KOPT-K1 (cell line): ENCODE measurements around the gene WWOX.

Source experiments
- H3K27ac ChIP-seq: fragments of 200-600 bp; sonication (generic); 2 replicates; pipeline ENCODE4 v1.5.1; 2016; ENCODE audit warnings: antibody characterized with exemption, mild to moderate bottlenecking, low read depth, low read length; ENCODE audit not compliant: poor library complexity, severe bottlenecking
- H3K36me3 ChIP-seq: fragments of 200-600 bp; sonication (generic); 2 replicates; pipeline ENCODE4 v1.5.1; 2017; ENCODE audit warnings: antibody characterized with exemption, mild to moderate bottlenecking, low read length, moderate library complexity; ENCODE audit not compliant: insufficient read depth
- H3K9me3 ChIP-seq: fragments of 200-600 bp; sonication (generic); 2 replicates; pipeline ENCODE4 v1.5.1; 2017; ENCODE audit warnings: antibody characterized with exemption, low read length, mild to moderate bottlenecking; ENCODE audit not compliant: insufficient read depth, poor library complexity, severe bottlenecking

WWOX gene

DNA sequence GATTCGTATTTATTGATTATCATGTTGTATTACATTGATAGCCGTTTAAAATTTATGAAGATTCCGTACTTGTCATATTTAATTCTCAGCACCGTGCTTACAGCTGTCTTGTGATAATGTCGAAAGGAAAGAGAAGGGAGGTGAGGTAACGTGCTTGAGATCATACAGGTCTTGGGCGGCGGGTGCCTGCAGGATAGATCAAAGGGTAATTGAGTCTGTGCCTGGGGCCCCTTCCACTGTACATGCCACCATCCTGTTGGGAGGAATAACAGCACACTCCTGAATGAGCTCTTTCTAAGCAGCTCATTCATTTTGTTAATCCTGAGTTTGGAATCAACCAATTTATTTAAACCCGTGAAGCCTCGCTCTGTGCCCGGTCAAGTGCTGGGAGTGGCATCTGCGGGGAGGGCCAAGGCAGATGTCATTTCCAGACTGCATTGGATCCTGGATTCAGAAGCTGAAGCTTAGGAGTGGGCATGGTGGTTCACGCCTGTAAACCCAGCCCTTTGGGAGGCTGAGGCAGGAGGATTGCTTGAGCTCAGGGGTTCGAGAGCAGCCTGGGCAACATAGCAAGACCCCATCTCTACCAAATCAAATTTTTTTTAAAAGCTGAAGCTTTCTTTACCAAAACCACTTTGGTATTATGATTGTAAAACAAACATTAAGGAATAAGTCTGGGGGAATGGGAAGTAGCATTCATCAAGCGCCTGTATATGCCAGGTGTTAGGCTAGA is 25.8 kb downstream of the WWOX start:
- H3K36me3 ChIP-seq: peaks cover 15% of the 10 kb centered on the region
- no peak overlapping the region for H3K27ac ChIP-seq
- H3K9me3 ChIP-seq: no peaks in the 10 kb centered on the region

DNA sequence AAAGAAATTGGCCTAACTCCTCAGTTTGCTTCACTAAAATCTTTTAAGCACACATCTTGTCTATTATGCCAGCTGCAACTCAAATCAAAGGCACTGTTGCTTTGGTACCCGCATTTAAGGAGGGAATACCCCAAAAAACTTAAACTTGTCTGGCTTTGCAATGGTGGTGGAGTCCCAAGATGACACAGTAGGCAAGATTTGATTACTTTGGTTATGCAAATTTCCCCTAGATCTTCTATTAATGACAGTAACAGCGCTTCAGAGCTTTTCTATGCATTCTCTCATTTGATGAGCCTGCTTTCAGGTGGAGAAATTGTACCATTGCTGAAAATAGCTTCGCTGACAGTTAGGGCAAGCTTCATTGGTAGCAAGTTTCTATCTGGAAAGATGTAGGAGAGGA is 27.2 kb downstream of the WWOX start:
- Histone ChIP-seq H3K27ac (no peak overlapping the region), H3K36me3 (peaks cover 14% of the 10 kb centered on the region; the same call in 1 of the 2 replicates)

DNA sequence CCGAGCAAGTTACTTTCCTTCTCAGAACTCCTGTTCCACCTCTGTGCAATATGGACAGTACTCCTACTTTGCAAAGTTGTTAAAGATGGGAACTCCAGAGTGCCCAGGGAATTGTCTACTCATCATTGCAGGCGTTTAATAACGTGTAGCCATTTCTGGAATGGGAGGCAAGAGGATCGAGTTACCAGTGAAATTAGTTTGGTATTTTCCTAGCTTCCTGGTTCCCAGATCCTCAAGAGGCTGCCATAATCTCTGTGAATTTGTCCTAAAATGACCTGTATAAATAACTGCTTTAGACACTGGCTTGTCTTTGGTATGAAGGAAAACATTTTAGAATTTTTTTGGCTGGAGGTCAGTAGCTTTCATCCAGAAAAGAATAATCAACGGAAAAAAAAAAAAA is 27.7 kb downstream of the WWOX start:
- no peak overlapping the region for H3K27ac ChIP-seq
- peaks cover 14% of the 10 kb centered on the region; the same call in 1 of the 2 replicates for H3K36me3 ChIP-seq
- no peaks in the 10 kb centered on the region for H3K9me3 ChIP-seq

More for the DNA sequence above, 27.2 kb downstream of the WWOX start:
- no peaks in the 10 kb centered on the region for H3K9me3 ChIP-seq

DNA sequence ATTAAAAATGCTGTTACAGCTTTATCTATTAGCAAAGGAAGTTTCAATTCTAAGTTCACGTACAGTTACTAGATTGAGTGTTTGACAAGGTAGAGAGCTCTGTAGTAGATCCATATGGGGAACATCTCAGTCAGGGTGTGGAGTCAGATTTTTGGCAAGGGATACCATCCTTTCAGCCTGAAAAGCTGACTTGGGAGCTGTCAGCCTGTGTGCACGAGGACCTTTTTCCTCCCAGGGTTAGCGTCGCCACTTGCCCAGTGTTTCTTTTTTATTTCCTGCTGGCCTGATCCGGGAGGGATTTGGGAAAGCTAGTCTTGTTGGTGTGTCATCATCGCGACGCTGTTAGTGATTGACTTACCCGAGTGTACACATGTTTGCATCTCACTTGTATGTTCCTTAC is 29.5 kb downstream of the WWOX start:
- Histone ChIP-seq H3K27ac (no peak overlapping the region), H3K9me3 (no peaks in the 10 kb centered on the region), H3K36me3 (peaks cover 14% of the 10 kb centered on the region; the same call in 1 of the 2 replicates)

DNA sequence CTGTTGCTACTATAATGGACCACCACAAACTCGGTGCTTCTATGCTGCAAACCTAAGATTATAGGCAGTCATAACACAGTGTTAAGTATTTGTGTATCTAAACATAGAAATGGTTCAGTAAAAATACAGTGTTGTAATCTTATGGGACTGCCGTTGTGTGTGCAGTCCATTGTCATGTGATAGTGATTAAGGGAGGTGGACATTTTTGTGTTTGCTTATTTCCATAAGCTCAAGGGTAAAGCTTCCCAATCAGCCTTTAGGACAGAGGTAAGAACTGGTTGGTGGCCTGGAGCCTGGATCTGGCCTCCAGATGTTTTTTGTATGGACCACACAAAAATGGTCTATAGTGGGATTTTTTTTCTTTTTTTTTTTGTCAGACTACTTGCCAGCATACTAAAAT is 29.9 kb downstream of the WWOX start:
- no peak overlapping the region for H3K27ac ChIP-seq
- peaks cover 14% of the 10 kb centered on the region; the same call in 1 of the 2 replicates for H3K36me3 ChIP-seq
- no peaks in the 10 kb centered on the region for H3K9me3 ChIP-seq

DNA sequence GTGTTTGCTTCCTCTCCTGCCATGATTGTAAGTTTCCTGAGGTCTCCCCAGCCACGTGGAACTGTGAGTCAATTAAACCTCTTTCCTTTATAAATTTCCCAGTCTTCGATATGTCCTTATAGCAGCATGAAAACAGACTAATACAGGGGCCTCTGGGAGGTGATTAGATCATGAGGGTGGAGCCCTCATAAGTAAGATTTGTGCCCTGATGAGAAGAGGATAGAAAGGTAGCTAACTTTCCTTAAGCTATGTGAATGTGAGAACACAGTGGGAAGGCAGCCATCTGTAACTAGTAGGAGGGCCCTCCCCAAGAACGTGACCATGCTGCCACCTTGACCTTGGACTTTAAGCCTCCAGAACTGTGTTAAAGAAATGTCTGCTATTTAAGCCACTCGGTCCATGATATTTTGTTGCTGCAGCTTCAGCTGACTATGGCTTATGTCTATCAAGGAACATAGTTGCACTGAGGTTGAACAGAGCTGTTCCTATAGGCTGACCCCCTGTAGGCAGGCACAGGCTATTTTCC is 30.7 kb downstream of the WWOX start:
- H3K36me3 ChIP-seq: peaks cover 12% of the 10 kb centered on the region; the same call in 1 of the 2 replicates
- H3K9me3 ChIP-seq: no peaks in the 10 kb centered on the region
- no peak overlapping the region for H3K27ac ChIP-seq

DNA sequence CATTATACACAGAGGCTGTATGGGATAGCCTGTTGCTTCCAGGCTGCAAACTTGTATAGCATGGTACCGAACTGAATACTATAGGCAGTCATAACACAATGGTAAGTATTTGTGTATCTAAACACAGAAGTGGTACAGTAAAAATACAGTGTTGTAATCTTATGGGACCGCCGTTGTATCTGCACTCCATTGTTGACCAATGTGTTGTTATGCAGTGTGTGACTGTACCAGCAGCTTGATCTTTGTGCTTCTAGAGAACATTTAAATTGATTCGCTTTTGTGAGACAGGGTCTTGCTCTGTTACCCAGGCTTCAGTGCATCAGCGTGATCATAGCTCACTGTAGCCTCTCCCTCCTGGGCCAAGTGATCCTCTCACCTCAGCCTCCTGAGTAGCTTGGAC is 31.5 kb downstream of the WWOX start:
- Histone ChIP-seq H3K9me3 (no peaks in the 10 kb centered on the region), H3K27ac (no peak overlapping the region), H3K36me3 (peaks cover 11% of the 10 kb centered on the region; the same call in 1 of the 2 replicates)

DNA sequence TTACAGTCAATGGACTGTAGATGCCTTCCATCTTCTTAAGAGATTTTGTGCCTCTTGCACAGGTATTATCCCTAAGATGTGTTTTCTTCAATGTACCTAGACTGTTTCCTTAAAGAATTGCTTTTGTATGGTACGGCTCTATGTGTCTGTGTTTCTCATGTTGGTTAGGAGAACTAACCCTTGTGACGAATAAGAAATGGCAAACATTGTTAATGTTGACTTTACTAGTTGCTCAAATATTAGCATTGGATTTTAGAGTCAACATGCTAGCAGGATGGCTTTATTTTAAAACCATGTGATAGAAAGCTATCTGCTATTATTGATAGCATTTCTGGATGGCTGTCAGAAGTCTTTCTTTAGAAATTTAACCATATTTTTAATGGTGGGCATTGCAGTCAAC is 34.5 kb downstream of the WWOX start:
- no peaks in the 10 kb centered on the region for H3K9me3 ChIP-seq
- no peak overlapping the region for H3K27ac ChIP-seq
- peaks cover 11% of the 10 kb centered on the region; the same call in 1 of the 2 replicates for H3K36me3 ChIP-seq

DNA sequence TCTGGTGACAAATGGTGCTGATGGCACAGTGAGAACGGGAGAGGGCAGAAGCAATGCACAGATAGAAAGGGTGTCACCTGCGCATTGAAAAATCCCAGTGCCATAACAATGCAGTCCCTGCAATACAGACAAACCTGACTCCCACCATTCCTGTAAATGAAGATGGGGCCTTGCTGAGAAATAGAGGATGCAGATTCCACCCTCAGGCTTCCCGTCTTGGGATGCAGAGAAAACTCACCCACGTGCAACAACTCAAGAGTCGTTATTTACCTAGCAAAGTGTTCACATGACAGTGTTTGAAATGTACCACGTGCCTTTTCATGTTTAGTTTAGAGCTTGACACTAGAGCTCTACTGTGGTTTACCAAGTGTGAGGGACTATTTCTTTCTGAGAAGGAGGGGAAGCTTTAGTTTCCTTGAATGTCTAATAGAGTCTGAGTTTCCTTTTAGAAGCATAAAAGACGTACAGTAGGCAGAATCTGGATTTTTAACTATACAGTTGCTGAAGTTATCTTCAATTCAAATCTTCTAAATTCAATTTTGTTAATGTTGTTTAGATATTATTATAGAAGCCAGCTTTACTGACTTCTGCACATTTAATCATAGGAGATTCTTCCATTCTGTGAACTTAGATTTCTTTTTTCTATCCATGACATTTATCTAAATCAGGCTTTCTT is 35.6 kb downstream of the WWOX start:
- H3K36me3 ChIP-seq: peaks cover 11% of the 10 kb centered on the region; the same call in 1 of the 2 replicates
- no peak overlapping the region for H3K27ac ChIP-seq
- H3K9me3 ChIP-seq: peaks cover 5% of the 10 kb centered on the region

DNA sequence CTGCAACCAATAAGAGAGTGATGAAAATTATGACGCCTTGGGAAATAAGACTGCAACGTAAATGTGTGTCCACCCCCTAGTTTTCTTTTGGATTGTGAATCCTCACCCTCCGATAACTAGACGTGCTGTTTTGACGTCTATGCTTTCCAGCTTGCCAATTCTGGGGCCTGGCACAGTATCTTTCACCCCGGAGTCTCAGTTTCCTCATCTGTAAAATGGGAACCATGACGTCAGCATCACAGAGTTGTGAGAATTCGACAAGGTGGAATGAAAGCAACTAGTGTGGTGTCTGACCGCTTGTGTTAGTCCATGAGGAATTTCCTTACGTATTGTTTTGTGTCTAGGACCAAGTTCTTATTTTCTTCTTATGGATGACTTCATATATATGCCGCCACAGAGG is 37.7 kb downstream of the WWOX start:
- H3K27ac ChIP-seq: no peak overlapping the region
- H3K9me3 ChIP-seq: peaks cover 5% of the 10 kb centered on the region
- H3K36me3 ChIP-seq: no peaks in the 10 kb centered on the region

DNA sequence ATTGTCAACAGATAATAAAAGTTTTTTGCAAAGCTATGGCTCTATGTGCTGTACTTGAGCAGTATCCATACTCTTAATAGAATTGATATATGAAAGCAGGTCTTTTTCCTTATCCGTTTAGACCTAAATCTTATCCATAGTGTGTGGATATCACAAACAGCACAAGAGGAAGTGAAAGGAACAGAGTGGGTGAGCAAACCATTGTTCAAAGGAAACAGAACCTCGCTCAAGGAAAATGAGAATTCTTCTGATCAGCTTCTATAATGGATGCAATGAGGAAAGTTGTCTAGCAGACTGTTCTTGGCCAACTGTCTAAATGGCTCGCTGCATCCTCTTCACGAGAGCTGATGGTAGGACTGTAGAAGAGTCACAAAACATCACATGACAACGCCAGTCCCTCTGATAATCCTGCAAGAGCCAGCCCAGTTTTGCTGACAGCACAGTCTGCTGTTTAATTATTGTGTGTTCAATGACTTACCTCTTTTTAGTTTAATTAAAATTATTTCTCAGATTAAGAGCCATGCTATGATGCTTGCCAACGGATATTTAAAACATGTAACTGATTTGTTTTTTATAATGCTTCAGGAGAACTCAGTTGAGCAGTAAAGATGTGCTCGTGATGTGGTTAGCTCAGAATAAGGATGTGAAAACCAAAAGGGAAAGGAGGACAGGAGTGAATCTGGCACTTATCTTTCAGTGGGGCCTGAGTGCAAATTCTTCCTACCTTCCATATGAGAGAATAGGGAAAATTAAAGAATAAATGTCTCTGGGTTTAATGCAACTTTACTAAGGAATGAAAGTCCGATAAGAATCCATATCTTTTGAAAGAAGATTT is 38.5 kb downstream of the WWOX start:
- no peaks in the 10 kb centered on the region for H3K36me3 ChIP-seq
- H3K9me3 ChIP-seq: peaks cover 5% of the 10 kb centered on the region
- H3K27ac ChIP-seq: no peak overlapping the region

DNA sequence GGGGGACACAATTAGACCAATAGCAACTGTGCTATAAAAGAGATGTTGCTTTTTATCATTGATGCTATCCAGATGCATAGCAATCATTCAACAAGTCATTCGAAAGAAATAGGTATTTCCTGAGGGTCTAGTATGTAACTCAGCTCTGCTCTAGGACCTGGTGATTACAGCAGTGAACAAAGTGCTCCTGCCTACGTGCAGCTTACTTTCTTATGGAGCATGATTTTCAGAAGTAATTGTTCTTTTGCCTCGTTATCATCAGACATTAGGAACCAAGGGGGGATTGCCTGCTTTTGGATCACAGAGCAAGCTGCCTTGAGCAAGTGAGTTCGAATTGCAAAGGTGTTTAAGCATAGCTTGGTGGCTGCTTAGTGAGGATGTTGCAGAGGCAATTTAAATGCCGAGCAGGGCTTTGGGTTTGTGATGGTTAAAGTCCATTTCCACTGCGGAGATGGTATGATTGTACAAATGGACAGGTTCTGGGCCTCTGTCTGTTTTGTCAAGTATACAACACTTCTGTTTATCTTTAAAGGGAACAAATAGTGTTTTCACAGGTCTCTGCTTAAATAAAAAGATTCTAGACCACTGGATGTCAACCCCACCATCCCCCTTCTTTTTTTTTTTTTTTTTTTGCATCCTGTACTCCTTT is 41.5 kb downstream of the WWOX start:
- Histone ChIP-seq H3K9me3 (peaks cover 5% of the 10 kb centered on the region), H3K27ac (no peak overlapping the region), H3K36me3 (no peaks in the 10 kb centered on the region)

DNA sequence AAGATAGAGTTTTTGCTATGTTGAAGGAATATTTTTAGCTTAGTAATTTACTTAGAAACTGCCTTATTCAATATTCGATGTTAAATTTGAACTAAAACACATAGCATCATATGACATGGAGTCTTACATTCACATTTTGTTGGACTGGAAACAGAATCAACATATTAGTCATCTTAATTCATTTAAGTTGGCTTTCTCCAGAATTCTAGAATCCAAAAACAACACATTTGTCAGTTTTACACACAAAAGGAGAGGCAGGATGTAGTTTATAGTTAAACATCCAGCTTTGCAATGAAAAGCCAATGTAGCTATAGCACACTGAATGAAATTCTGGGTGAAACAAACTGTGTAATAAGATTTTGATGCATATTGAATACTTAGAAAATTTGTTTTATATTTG is 43.3 kb downstream of the WWOX start:
- Histone ChIP-seq H3K9me3 (peaks cover 5% of the 10 kb centered on the region), H3K27ac (no peak overlapping the region), H3K36me3 (no peaks in the 10 kb centered on the region)

DNA sequence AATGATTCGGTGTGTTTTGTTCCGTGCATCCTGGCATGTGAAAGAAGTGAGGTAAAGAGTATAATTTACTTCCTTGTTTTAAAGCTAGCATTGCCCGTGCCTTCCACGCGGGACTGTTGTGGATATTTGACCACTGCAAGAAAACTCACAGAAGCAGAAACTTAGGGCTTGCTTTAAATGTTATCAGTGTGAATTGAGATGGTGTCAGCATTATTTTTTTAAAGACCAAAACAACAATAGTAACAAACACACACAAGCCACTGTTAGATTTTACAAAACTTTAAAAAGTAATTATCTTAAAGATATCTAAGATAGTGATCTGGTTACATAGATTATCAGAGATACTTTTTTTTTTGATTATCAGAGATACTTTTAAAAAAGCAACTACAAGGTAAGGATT is 47.4 kb downstream of the WWOX start:
- Histone ChIP-seq H3K27ac (no peak overlapping the region), H3K36me3 (no peaks in the 10 kb centered on the region), H3K9me3 (no peaks in the 10 kb centered on the region)
